Motor neuron (in vitro differentiated cells): ENCODE results near the gene PHPT1. TPM values are rescaled to one million over a fixed set of nuclear protein-coding genes. Genes with fewer than 3 reads are reported as not detected.
A peak's percentile ranks its signal among the peaks of the same experiment; 100 is the strongest.

Experiments
- ATAC-seq, 8 experiments: fragments of 200-7000 bp; cut with Tn5 transposase; replicated peaks in 6 of 8; 2 replicates each; pipeline ENCODE4 v1.8.0; 2021; ENCODE audit warnings: mild to moderate bottlenecking in 8 of 8, moderate library complexity in 8 of 8
- H3K27ac ChIP-seq, 2 donors: fragments of 250-450 bp; sonication (Bioruptor Pico); 2 replicates each; pipeline ENCODE4 v1.9.0; 2021; ENCODE audit warnings: antibody characterized with exemption in 2 of 2, mild to moderate bottlenecking in 2 of 2, moderate library complexity in 1 of 2
- H3K4me1 ChIP-seq, 2 donors: fragments of 250-450 bp; sonication (Bioruptor Pico); replicated peaks in 1 of 2; 2 replicates each; pipeline ENCODE4 v1.6.1; 2021; ENCODE audit warnings: antibody characterized with exemption in 2 of 2, mild to moderate bottlenecking in 2 of 2, moderate library complexity in 1 of 2
- H3K4me3 ChIP-seq, 5 donors: fragments of 250-450 bp; sonication (Bioruptor Pico); 2 replicates each; pipeline ENCODE4 v1.9.0; 2021; ENCODE audit warnings: antibody characterized with exemption in 5 of 5, mild to moderate bottlenecking in 5 of 5, moderate library complexity in 4 of 5
- WGBS, 10 experiments: fragments of 450-650 bp; shearing (Covaris generic); methylation state at CpG; one replicate each; pipeline ENCODE4 v1.0.0; 2022; 5-methylcytosine and 5-hydroxymethylcytosine counted together
- in situ Hi-C, 9 experiments: fragments of 400-800 bp; cut with MboI; loops; one replicate each; pipeline ENCODE4 v1.15.0; 2021; ENCODE audit warnings: low sequenced_read_pairs in 9 of 9, low pct_unique_long_range_greater_than_20kb in 2 of 9; ENCODE audit not compliant: unreplicated experiment in 9 of 9
- total RNA-seq, 8 experiments: library from RNA; unstranded; fragments of 300-600 nt; gene quantifications; 2 replicates each; pipeline versions ENCODE4 v1.2.3 to v1.2.4, GENCODE V29; 2022

The PHPT1 gene
- total RNA-seq, 8 experiments from 2014 or later = 134 to 366 (median 259) TPM

DNA sequence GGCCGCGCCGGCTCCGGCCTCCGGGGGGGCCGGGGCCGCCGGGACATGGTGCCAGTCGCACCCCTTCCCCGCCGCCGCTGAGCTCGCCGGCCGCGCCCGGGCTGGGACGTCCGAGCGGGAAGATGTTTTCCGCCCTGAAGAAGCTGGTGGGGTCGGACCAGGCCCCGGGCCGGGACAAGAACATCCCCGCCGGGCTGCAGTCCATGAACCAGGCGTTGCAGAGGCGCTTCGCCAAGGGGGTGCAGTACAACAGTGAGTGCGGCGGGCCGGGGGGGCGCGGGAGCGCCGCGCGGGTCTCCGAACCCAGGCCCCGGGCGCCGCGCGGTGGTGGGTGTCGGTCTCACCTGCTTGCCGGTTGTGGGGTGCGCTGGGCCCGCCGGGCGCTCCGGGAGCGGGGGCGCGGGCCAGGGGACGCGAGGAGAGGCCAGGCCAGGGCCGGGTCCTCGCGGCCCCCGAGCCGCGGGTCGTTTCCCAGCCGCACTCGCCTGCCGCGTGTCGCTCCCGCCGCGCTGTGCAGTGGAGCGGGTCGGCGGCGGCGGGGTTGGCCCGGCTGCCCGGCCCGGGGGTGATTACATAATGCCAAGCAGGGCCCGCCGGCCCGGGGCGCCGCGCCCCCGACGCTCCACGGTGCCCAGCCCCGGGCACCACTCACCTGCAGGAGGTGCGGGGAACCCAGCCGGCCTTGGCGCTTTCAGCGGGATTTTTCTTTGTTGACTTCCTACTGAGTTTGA, 41.0 kb upstream of the PHPT1 start:
- Histone ChIP-seq H3K4me3 (peak overlapping the region; percentile 56 to 98 (median 91)), H3K4me1 (peaks cover 21 to 22% of the 10 kb centered on the region in 2 donors), H3K27ac (peak overlapping the region; percentile 76 to 86)
- 0% methylated on average over 1 to 4 of the region's 93 CpGs; no CpG with 5 or more reads in 6 of the 10 experiments for WGBS, 10 experiments
- in situ Hi-C loops = no loop called here
- peak; percentile 35 to 65 (median 52) for ATAC-seq

DNA sequence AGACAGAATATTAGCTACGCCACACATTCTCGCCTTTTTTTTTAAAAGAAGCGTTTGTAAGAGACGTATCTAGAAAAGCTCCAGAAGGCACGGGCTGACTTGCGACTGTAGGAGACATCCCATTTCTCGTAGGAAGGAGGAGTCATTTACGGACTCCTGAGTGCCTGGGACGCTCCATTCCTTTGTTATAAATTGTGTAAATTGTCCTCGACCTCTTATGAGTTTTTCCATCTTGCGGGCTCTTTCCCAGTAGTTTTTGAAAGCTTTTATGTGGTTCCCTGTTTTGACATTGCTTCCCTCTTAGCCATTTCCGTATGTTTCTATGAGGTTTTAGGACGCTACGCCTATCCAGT, 40.4 kb upstream of the PHPT1 start:
- Histone ChIP-seq H3K4me3 (peak overlapping the region; percentile 56 to 98 (median 91)), H3K27ac (no peak overlapping the region), H3K4me1 (peaks cover 21 to 22% of the 10 kb centered on the region in 2 donors)
- ATAC-seq = peak in 3 of 8 experiments; percentile 7 to 29 (median 11)
- in situ Hi-C loops = no loop called here
- WGBS, 10 experiments = 0 to 10% (median 1%) methylated on average over 1 to 14 of the region's 14 CpGs; no CpG with 5 or more reads in 2 of the 10 experiments

DNA sequence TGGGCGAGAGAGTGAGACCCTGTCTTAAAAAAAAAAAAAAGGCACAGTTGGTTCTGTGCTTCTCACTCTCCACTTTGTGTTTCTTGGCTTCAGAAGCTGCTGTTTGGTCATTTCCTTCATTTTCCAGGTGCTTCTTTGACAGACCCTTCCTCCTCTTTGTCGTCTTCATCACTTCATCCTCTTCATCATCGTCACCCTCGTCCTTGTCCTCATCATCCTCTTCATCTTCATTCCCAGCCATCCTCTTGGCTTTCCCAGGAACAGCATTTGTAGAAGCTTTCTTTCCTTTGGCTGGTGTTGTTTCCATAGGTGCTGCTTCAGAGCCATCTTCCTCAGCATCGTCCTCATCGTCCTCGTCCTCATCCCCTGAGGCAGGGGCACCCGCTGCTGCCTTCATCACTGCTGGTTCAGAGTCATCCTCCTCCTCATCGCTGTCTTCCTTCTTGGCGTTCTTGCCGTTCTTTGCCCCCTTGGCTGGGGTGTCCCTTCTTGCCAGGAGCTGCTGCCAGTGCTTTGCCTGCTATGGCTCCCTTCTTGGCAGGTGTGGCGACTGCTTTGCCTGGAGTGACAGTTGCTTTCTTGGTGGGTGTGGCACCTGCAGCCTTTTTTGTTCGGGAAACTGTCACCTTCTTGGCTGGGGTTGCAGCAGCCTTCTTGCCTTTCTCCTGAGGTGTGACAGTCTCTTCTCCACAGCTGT, 34.3 kb upstream of the PHPT1 start:
- Histone ChIP-seq H3K4me3 (no peak overlapping the region), H3K27ac (no peak overlapping the region), H3K4me1 (peaks cover 4 to 6% of the 10 kb centered on the region in 2 donors)
- WGBS, 10 experiments = 94 to 100% (median 97%) methylated on average over 4 to 13 of the region's 13 CpGs; no CpG with 5 or more reads in 2 of the 10 experiments
- no peak for ATAC-seq
- in situ Hi-C loops = no loop called here

DNA sequence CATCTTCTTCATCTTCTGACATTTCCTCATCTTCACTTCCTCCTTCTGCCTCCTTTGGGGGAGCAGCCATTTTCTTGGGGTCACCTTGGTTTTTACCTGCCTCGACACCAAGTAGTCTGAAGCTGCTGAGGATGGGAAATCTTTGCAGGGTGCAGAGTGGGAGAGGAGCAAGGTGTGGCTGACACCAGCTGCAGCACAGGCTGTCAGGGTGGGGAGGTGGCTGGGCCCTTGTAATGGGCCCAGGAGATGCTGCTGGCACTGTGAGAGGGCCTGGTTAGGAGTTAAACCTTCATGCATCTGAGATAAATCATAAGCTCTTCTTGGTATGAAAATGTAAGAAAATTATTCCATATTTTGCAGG, 33.8 kb upstream of the PHPT1 start:
- in situ Hi-C loops = no loop called here
- H3K27ac ChIP-seq = no peak overlapping the region
- 0% methylated on average over 1 of the region's 1 CpG; no CpG with 5 or more reads in 9 of the 10 experiments for WGBS, 10 experiments
- H3K4me1 ChIP-seq = peaks cover 0 to 2% of the 10 kb centered on the region in 2 donors
- no peak for ATAC-seq
- H3K4me3 ChIP-seq = no peak overlapping the region

DNA sequence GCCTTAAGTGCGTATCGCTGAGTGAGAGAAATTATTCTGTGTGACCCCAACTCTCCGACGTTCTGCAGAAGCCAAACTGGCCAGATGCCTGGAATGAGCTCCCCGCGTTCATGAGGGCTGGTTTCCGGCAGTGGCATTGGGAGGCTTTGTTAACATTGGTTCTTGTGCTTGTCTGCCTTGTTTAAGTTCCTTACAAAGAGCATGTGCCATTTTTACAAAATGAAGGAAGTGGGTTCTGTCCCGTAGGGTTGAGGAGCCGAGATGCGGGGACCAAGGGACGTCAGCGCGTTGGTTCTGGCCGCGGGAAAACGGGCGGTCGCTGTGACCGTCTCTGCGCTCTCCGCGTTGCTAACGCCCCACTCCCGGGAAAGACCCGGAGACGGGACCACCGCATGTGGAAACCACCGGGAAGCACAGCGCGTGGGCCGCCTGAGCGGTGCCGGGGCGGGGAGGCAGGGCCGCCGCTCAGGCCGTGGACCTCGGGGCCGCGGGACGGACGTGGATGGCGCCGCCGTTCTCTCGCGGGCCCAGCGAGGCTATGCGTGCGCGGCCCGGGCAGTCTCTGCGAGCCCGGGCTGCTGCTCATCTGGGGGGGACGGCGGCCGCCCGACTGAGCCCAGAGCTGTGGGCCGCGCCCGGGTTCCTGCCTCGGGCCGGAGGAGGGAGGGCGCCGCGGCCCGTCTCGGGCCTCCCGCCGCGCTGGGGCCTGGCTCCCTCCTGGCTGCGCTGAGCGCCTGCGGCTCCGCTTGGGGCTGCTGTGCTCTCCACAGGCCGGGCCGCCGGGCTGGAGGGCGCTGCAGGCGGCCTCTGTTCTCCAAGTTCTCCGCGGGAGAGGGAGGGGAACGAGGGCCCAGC, 28.0 kb upstream of the PHPT1 start:
- H3K4me1 ChIP-seq = peaks cover 4 to 5% of the 10 kb centered on the region in 2 donors
- H3K4me3 ChIP-seq = no peak overlapping the region
- in situ Hi-C loops = no loop called here
- WGBS, 10 experiments = 44 to 100% (median 64%) methylated on average over 2 to 30 of the region's 83 CpGs; no CpG with 5 or more reads in 2 of the 10 experiments
- no peak overlapping the region for H3K27ac ChIP-seq
- peak in 6 of 8 experiments; percentile 60 to 85 (median 62) for ATAC-seq

DNA sequence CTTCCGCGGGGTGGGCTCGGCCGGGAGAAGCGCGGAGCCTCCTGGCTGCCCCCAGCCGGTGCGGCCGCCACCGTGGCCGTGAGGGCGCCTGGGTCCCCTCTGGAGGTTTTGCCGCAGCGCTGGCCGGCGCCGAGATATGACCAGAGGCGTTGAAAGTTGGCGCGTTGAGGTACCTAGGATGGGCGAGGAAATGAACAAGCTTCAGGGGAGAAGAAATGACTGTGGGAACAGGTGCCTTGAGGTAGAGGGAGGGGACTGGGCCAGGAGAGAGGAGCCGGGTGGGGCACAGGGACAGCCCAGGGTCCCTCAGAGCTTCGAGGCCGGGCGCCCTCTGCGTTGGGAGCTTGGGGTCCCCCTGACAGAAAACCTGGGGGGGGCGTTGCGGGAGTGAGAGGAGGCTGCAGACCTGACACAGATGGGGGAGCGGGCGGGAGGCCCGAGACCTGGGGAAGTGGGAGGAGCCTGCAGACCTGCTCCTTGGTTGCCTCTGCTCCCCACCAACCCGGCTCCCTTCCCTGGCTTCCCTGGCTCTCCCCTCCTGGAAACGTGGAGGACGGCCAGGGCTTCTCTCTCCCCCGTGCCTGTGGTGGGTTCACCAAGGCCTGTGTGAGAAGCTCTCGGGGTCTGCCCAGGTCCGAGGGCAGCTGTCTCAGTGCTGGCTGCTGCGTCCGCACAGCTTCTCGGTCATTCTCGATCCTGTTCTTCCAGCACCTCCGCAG, 27.2 kb upstream of the PHPT1 start:
- in situ Hi-C loops = no loop called here
- Histone ChIP-seq H3K27ac (no peak overlapping the region), H3K4me1 (peaks cover 4 to 5% of the 10 kb centered on the region in 2 donors), H3K4me3 (no peak overlapping the region)
- 68% methylated on average over 4 of the region's 42 CpGs; no CpG with 5 or more reads in 9 of the 10 experiments for WGBS, 10 experiments
- ATAC-seq = peak in 4 of 8 experiments; percentile 10 to 13 (median 12)

DNA sequence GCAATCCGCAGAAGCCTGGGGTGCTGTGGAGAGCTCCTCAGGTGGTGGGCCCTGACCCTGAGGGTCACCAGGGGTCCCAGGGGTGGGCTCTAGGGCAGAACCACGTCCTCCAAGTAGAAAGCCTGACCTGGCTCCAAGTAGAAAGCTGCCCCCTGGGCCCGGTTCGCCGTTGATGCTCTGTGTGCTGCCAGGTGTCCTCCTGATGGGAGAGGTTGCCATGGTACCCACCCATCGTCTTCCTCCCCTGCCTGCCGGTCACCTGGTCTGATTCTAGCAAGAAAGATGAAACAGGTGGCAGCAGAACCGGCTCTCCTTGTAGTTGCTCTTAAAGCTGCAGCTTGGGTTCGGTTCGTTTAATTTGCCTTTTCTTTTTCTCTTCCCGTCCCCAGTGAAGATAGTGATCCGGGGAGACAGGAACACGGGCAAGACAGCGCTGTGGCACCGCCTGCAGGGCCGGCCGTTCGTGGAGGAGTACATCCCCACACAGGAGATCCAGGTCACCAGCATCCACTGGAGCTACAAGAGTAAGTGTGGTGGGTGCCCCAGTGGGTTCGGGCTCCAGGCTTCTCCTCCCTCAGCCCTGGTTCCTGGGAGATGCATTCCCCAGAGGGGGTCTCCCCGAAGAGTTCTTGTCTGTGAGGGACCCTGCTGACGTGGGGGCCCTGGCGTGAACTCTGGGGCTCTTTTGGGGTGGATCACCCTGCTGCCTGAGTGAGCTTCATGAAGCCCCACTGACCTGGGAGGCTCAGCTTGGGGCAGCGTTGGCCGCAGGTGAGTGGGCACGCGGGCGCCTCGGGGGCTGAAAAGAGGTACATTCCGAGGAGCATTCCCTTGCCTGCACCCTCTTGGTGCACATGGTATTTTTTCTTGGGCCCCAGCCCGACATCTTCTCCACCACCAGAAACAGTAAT, 25.8 kb upstream of the PHPT1 start:
- Histone ChIP-seq H3K4me1 (peaks cover 4 to 5% of the 10 kb centered on the region in 2 donors), H3K4me3 (no peak overlapping the region), H3K27ac (no peak overlapping the region)
- in situ Hi-C loops = no loop called here
- no peak for ATAC-seq
- WGBS, 10 experiments = 80 to 94% (median 91%) methylated on average over 2 to 11 of the region's 30 CpGs; no CpG with 5 or more reads in 6 of the 10 experiments

DNA sequence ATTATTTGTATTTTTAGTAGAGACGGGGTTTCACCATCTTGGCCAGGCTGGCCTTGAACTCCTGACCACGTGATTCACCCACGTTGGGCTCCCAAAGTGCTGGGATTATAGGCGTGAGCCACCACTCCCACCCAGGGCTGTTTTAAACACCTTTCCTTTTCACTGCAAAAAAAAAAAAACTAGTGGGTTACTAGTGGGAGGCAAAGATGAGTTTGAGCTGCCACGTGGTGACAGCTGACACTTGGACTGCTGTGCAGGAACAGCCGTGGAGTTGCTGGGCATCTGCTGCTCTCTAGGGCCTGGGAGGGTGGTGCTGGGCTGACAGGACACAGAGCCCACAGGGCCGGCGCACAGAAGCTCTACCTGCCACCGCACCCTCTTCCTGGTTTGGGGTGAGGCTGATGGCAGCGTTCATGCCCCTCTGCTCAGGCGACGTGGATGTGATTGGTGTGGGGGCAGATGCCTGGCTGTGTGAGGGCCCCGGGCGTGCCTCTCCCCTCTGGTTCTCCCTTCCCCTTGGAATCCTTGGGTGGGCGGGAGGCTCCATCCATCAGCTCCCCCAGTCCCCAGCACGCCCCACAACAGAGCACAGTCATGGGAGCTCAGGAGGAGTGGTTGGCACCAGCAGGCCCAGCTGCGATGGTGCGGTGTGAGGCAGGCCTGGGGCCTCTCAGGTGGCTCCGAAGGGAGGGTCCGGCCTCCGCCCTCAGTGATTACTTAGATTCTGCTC, 24.5 kb upstream of the PHPT1 start:
- 67 to 100% (median 100%) methylated on average over 1 to 3 of the region's 21 CpGs; no CpG with 5 or more reads in 3 of the 10 experiments for WGBS, 10 experiments
- in situ Hi-C loops = no loop called here
- H3K4me3 ChIP-seq = no peak overlapping the region
- no peak overlapping the region for H3K27ac ChIP-seq
- H3K4me1 ChIP-seq = peaks cover 4 to 5% of the 10 kb centered on the region in 2 donors
- no peak for ATAC-seq

DNA sequence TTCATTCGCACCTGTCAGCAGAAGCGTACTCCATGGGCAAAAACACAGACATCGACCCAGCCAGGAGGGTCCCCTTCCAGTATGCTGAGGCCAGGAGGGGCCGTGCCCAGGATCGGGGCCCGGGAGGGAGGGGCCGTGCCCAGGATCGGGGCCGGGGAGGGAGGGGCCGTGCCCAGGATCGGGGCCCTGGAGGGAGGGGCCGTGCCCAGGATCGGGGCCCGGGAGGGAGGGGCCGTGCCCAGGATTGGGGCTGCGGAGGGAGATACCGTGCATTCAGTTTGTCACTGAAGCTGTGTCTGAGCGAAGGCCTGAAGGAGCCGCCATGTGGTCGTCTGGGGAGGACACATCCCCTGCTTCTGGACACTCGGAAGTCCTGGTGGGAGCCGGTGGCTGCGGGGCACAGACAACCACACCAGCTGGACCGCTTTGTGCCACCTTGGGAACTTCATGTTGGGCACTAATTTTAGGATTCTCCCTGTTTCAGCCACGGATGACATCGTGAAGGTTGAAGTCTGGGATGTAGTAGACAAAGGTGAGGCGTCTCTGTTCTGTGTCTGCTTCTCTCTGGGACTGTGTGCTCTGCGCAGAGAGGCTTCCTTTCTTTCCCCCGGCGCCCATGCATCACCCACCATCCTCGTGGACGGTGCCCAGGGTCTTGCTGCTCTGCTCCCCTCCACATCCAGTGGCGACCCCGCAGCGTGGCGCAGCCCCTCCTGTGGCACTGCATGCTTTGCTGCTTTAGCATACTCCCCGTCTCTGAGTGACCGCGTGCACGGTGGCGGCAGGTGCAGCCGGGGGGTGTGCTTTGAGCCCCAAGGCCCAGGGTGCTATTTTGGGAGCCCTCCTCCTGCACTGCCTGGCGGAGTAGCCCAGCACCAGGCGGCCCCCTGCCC, 23.7 kb upstream of the PHPT1 start:
- ATAC-seq = no peak
- no peak overlapping the region for H3K27ac ChIP-seq
- WGBS, 10 experiments = 85 to 100% (median 93%) methylated on average over 1 to 4 of the region's 44 CpGs; no CpG with 5 or more reads in 7 of the 10 experiments
- H3K4me3 ChIP-seq = no peak overlapping the region
- H3K4me1 ChIP-seq = peaks cover 4 to 5% of the 10 kb centered on the region in 2 donors
- in situ Hi-C loops = no loop called here

DNA sequence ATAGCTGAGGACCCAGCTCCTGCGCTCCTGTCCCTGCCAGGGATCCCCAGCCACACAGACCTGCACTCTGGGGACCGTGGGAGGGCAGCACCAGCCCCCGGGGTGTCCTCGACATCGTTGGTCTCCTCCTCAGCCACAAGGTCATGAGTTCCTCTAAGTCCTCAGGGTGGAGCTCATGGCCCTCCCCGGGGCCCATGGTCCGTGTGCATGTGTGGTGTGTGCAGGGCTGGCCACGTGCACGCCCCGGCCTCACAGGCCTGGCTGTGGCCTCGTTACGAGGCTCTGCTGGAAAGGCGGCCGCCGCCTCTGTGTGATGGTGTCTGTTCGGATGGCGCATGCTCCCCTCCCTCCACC, 23.0 kb upstream of the PHPT1 start:
- Histone ChIP-seq H3K4me3 (no peak overlapping the region), H3K4me1 (peaks cover under 1 to 1% of the 10 kb centered on the region in 2 donors), H3K27ac (no peak overlapping the region)
- 100% methylated on average over 2 of the region's 17 CpGs; no CpG with 5 or more reads in 9 of the 10 experiments for WGBS, 10 experiments
- in situ Hi-C loops = no loop called here
- ATAC-seq = no peak
